GM12865 (cell line): ENCODE measurements around the gene TLR6.

ENCODE experiments used
- DNase-seq: peaks from one replicate; pipeline ENCODE4 v3.0.0; 2010; ENCODE audit warnings: low read depth
- H3K4me3 ChIP-seq: 2 replicates; pipeline ENCODE4 v1.5.1; 2011; ENCODE audit warnings: mild to moderate bottlenecking, low read depth, low read length, control low read depth
- TF ChIP-seq, protein P1 (sequence below): IDR thresholded peaks from 2 replicates; pipeline ENCODE4 v1.5.1; 2011; ENCODE audit warnings: low read length, control low read depth, low read depth, inconsistent platforms; ENCODE audit not compliant: insufficient read depth; ENCODE audit errors: missing control alignments

TLR6 gene

DNA sequence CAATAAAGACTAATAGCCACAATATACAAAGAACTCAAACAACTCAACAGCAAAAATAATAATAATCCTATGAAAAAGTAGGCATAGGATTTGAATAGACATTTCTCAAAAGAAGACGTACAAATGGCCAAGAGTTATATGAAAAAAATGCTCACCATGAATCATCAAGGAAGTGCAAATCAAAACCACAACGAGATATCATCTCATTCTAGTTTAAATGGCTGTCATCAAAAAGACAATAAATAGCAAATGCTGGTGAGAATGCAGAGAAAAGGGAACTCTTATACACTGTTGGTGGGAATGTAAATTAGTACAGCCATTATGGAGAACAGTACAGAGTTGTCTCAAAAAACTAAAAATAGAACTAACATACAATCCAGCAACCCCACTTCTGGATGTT is 18.8 kb downstream of the TLR6 start:
- no peak overlapping the region for H3K4me3 ChIP-seq
- TF ChIP-seq, protein P1, sequence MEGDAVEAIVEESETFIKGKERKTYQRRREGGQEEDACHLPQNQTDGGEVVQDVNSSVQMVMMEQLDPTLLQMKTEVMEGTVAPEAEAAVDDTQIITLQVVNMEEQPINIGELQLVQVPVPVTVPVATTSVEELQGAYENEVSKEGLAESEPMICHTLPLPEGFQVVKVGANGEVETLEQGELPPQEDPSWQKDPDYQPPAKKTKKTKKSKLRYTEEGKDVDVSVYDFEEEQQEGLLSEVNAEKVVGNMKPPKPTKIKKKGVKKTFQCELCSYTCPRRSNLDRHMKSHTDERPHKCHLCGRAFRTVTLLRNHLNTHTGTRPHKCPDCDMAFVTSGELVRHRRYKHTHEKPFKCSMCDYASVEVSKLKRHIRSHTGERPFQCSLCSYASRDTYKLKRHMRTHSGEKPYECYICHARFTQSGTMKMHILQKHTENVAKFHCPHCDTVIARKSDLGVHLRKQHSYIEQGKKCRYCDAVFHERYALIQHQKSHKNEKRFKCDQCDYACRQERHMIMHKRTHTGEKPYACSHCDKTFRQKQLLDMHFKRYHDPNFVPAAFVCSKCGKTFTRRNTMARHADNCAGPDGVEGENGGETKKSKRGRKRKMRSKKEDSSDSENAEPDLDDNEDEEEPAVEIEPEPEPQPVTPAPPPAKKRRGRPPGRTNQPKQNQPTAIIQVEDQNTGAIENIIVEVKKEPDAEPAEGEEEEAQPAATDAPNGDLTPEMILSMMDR, result no peak
- DNase-seq, result no peak

DNA sequence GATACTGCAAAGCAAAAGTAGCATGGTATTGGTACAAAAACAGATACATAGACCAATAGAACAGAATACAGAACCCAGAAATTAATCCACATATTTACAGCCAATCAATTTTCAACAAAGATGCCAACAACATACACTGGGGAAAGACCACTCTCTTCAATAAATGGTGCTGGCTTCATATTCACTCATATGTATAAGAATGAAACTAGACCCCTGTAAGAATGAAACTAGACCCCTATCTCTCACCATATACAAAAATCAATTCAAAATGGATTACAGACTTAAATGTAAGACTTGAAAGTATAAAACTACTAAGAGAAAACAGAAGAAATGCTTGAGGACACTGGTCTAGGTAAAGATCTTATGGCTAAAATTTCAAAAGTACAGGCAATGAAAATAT is 19.3 kb downstream of the TLR6 start:
- H3K4me3 ChIP-seq, result no peak overlapping the region
- DNase-seq, result no peak
- TF ChIP-seq, protein P1, result no peak

DNA sequence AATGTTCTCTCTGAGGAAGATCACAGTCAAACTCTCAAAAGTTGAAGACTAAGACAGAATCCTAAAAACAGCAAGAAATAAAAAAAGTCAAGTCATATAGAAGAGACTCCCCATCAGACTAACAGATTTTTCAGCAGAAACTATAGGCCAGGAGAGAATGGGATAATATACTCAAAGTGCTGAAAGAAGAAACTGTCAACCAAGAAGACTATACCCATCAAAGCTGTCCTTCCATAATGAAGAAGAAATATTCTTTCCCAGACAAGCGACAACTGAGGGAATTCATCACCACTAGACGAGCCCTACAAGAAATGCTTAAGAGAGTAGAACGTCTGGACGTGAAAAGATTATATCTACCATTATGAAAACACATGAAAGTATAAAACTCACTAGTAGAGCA is 22.0 kb downstream of the TLR6 start:
- TF ChIP-seq, protein P1, result no peak
- H3K4me3 ChIP-seq, result no peak overlapping the region
- no peak for DNase-seq

DNA sequence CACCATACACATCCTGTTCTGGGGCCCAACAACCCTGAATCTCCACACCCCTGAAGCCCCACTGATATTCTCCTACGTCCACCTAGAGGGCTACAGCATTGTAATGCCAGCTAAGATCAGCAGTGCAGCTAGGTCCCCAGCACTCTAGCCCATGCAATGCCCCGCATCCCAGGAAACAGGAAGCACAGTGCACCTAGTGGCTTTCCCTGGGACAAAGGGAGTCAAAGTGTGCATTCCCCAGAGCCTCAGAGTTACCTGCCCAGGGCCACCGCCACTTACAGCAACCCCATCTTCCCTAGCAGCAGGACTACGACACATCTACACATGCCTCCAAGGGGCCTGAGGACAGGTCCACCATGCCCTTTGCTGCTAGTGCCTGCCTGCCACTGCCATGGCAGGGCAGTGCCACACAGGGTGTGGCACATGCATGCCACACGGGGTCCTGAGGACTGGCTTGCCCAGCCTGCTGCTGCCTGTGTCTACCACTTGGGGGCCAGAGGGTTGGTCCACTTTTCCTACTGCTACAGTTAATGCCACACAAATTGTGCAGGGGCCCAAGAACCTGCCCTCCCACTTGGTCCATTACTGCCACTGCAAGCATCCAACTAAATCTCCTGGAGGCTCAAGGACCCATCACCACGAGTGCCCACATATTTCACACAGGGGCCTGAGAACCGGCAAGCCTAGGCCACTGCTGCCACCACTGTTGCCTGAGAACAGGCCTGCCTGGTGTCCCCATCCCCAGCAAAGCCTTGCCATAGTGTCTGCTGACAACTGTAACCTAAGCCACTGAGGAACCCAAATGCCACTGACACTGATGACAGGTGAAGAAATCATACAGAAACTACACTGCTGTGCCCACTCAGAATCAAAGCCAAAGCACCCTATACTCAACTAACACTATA is 23.7 kb downstream of the TLR6 start:
- TF ChIP-seq, protein P1, result peak; percentile 22
- H3K4me3 ChIP-seq, result no peak overlapping the region
- no peak for DNase-seq

DNA sequence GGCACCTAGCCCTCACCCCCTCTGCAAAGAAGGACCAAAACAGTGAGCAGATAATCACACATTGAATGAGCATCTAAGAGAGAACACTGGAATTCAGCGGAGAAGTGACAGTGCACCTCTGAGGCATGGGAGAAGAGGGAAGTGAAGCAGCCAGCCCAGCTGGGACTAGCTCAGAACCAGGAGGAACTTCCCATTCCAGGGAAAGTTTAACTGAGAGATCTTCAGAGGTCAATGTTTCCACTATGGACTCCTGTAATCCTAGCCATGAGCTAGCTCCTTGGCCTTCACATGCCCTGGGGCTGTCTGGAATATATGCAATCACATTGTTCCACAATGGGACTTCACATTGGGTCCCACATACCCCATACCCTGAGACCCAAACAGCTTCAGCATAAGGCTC is 24.4 kb downstream of the TLR6 start:
- TF ChIP-seq, protein P1, result no peak
- no peak for DNase-seq
- no peak overlapping the region for H3K4me3 ChIP-seq

DNA sequence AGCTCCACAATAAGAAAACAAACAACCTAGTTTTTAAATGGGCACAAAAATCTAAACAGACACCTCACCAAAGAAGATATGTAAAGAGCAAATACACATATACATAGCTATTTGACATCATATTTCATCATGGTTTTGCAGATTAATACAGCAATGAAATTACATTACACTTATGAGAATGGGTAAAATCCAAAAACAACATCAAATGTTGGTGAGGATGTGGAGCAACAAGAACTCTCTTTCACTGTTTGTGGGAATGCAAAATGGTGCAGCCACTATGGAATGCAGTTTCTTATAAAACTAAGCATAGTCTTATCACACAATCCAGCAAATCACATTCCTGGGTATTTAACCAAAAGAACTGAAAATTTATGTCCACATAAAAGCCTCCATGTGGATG is 25.0 kb downstream of the TLR6 start:
- TF ChIP-seq, protein P1, result no peak

DNA sequence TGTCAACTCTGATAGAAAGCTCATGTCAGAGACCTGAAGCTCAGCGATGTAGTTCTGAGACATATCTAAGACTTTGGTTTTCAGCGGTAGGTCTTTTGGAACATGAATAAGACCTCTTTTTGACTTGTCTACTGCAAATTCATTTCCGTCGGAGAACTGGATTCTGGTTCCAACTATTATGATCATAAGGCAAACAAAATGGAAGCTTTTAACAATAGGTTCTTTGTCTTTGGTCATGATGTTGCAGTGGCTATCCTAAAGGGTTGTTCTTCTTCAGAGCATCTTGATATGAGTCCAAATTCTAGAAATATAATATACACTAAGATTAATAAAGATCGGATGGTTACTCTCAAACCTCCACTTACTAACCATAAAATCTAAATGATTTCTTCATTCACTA is 27.4 kb downstream of the TLR6 start:
- TF ChIP-seq, protein P1, result no peak
- no peak for DNase-seq
- H3K4me3 ChIP-seq, result no peak overlapping the region

More for the DNA sequence above, 25.0 kb downstream of the TLR6 start:
- no peak for DNase-seq
- H3K4me3 ChIP-seq, result no peak overlapping the region
